ENCODE measurements around the gene SLC2A4RG.

DNA sequence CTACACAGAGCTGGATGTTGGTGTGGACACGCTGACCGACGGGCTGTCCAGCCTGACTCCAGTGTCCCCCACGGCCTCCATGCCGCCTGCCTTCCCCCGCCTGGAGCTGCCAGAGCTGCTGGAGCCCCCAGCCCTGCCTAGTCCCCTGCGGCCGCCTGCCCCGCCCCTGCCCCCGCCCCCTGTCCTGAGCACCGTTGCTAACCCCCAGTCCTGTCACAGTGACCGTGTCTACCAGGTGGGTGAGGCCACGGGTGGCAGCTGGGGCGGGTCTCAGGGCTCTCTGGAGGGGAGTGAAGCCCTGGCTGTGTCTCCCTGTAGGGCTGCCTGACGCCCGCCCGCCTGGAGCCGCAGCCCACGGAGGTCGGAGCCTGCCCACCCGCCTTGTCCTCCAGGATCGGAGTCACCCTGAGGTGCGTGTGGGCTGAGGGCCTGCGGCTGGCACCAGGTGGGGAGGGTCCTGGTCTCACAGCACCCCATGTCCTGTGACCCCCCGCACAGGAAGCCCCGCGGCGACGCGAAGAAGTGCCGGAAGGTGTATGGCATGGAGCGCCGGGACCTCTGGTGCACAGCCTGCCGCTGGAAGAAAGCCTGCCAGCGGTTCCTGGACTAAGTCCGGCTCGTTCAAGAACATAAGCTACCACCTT is 2.9 kb downstream of the SLC2A4RG start:
- TF ChIP-seq CTCF (IDR thresholded peaks at IDR 0.05) (no peak), POLR2A (IDR thresholded peaks at IDR 0.05) (no peak), EP300 (IDR thresholded peaks at IDR 0.05) (no peak)
